HS-27A (cell line): Measurements from ENCODE around the gene PAIP2.

Source experiments
- DNase-seq: peaks from one replicate; pipeline ENCODE4 v3.0.0-alpha.2; 2012; ENCODE audit warnings: low read depth, missing footprints

The PAIP2 gene

DNA sequence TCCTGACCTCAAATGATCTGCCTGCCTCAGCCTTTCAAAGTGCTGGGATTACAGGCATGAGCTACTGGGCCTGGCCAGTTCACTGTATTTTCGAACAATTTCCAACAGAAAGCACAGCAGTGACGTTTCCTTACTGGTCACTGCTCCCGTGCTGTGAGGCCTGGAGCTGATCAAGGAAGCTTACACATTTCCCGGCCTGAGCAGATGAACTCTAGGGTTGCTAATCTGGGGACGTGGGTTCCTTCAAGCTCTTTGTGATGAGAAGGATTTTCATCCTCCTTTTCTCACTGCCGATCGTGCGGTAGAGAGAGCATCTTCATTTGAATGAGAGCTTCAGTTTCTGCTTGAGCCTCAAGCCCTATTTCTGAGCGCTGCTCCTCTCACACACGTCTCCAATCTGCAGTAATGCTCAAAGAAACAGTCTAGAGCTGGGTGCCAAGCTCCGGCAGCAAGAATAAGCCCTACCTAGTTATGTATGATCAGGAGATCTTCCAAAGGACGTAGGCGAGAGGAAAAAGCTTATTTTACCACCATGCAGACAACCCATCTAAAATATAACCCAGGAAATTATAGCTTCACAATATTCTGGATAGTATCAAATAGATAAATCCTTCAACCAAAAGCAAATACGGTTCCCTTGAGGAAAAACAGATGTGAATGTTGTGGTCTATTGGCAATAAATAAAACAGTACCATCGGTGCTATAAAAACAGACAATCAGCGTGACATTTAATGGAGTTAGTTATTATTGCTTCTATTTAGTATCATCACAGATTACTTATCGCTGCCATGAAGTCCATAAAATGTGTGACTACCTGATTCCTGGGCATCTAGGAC, 69.6 kb downstream of the PAIP2 start:
- no peak for DNase-seq

DNA sequence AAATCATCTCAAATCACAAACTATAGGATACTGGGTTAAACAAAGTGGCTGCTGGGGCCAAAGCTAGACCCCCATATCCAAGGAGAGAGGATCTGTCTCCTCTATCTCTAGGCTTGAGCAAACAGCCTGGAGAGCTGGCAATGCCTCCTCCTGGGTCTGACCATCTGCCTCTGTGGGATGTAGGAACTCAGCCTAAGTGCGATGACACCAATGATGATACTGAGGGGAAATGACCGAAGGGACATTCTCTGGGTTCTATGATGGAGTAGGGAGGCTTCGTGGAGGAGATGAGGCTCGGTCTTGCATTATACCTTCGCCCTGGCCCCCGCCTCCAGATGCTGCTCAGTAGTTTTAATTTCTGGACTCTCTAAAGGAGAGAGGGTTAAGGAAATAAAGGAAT, 71.5 kb downstream of the PAIP2 start:
- no peak for DNase-seq

DNA sequence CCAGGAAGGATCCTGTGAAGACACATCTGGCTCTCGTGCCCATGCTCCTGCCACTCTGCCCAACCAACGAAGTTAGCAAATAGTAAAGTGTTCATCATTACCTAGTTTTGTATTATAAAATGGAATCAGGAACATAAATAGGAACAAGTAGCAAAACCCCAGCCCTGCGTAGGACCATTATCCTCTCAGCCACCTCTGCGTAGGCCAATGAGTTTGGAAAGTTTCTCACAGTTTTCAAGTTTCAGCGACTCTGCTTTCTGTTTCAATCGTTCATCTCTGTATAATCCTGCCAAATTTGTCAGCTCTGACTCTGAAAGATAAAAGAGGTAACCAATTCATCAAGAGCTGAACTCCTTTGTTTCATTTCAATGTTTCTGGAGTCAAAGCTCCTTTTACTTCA, 72.3 kb downstream of the PAIP2 start:
- no peak for DNase-seq

DNA sequence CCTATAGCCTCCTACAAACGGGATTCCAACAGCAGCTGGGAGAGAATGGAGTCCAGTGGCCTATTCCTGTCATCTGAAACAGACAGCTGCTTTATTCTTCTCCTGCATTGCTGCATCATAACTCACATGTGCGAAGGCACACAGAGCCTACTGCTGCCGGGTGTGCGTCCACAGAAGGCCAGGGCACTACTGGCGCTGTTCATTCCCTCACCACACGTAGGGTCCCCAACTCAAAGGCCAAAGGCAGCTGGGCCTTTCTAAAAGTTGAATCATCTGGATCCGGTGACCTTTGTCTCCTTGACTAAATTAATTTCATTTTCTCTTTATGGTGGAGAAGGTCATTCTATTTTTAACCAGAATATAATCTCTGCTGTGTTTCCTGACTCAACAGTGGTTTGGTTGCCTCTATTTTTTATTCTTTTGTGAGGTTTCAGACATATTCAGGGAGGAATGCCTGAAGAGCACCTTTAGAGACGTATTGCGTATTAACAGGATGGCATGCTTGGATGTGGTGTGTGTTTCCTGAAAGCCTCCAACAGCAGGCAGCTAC, 73.0 kb downstream of the PAIP2 start:
- DNase-seq = no peak

DNA sequence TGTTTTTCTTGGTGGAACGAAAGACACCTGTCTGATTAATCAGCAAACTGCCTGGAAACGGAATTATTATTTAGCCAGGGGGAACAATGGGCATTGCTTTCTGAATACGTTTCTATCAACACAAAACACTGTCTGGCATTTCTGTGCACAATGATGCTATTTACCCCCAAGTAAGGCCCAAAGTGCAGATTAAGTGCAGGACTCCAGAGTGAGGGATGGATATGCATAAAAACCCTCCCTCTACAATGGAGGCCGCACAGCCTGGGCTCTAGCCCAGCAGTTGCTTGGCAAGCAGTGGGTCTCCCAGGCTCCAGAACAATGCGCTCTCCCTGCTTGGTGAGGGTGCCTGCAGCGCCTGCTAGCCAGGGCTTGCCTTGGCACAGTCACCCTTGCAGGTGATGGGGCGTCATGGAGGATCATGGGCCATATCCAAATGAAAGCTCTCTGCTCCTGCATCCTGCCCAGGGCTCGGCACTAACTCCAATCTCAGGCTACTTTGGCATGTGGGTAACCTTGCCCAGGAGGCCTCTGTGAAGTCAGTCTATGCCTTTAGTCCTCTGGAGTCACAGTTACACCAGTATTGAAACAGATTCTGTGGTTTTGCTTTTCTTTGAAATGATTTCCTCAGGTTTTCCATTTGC, 73.7 kb downstream of the PAIP2 start:
- DNase-seq = no peak

DNA sequence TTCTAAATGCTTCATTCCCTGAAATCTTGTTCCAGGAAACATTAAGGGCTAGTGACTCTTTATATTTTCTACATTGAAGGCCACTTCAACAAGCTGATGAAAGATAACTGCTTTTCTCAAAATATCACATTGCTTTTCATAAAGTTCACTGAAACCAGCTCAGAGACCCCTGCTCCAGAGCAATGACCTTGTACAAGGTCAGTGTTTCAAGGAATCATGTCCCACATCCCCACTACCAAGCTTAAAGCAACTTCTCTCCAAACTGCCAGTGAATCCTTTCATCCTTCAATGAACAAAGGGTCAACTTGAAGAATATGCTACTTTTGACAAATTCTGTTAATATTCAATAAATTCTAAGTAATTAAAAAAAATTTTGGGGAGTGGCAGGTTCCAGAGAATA, 74.2 kb downstream of the PAIP2 start:
- DNase-seq = no peak

DNA sequence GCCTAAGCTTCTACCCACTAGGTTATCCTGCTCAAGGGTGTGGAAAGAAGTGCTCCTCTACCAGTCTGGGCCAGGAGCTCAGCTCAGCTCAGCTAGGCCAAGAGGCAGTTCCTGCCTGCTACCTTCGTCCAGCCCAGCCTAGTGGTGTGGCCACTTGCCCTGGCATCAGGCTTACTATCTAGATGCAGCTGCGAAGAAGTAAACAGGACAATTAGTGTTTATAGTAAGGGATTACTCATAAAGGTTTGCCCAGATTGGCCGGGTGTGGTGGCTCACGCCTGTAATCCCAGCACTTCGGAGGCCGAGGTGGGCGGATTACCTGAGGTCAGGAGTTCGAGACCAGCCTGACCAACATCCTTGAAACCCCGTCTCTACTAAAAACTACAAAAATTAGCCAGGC, 75.0 kb downstream of the PAIP2 start:
- DNase-seq = no peak

DNA sequence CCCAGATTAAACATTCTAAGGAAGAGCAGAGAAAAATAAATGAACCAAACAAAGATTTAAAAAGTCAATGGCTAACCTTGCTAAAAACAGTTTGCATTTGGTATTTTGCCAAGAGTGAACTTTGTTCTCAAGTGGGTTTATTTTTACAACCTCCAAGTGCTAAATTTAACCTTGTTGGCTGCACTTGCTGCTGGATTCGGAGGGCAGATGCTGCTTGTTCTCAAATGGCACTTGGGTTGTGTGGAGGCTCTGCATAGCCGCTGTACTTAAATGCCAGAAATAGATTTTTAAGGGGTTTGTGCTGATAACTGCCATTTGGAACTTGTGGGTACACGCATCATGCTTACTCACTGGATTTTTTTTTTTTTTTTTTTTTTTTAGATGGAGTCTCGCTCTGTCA, 75.6 kb downstream of the PAIP2 start:
- DNase-seq = no peak

DNA sequence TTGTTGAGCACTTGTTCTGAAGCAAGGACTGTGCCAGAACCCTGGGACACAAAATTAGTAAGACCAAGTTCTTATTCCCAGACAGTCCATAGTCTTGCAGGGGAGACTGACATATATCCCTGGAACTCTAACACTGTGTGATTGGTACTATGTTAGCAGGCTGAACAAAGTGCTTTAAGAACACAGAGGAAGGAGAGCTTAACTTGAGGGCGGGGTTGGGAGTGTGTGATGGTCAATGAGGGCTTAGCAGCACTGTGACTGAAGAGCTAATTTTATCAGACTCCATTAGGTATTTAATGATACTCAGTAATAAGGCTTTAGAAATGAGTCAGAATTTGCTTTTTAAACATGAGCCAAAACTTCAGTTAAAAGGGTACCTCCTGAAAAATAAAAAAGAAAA, 77.1 kb downstream of the PAIP2 start:
- no peak for DNase-seq
